ENCODE measurements around the gene NPAT.

NPAT gene

GRCh38 chr11:108222574-108223347 lies at the start of gene NPAT, which contains the start of gene ATM:
NPAT (minus strand) TSS chr11:108222638; CDS start chr11:108222536, 102 bp downstream.
ATM (plus strand) TSS chr11:108223067; CDS start chr11:108227625, 4,558 bp downstream.
- DNase-seq, result peak; percentile 99

- DNase-seq, result no peak
These were observed 47.1 kb upstream of the NPAT start for GRCh38 chr11:108269583-108269982.

GRCh38 chr11:108253176-108253575 lies 30.7 kb upstream of the NPAT start:
- no peak for DNase-seq

GRCh38 chr11:108246885-108247284 lies 24.4 kb upstream of the NPAT start:
- DNase-seq, result no peak

- DNase-seq, result no peak
These were observed 23.9 kb upstream of the NPAT start for GRCh38 chr11:108246308-108246707.

- no peak for DNase-seq
These were observed 20.0 kb upstream of the NPAT start for GRCh38 chr11:108242422-108242821.

- DNase-seq, result no peak
These were observed 19.0 kb upstream of the NPAT start for GRCh38 chr11:108241330-108242037.

GRCh38 chr11:108239076-108239475 lies 16.6 kb upstream of the NPAT start:
- no peak for DNase-seq

GRCh38 chr11:108237058-108237481 lies 14.6 kb upstream of the NPAT start:
- no peak for DNase-seq

GRCh38 chr11:108235633-108236032 lies 13.2 kb upstream of the NPAT start:
- no peak for DNase-seq

- no peak for DNase-seq
These were observed 12.8 kb upstream of the NPAT start for GRCh38 chr11:108235192-108235591.

GRCh38 chr11:108233277-108233945 lies 11.0 kb upstream of the NPAT start:
- no peak for DNase-seq

- DNase-seq, result no peak
These were observed 5.8 kb upstream of the NPAT start for GRCh38 chr11:108228251-108228650.

- DNase-seq, result no peak
These were observed 3.6 kb upstream of the NPAT start for GRCh38 chr11:108226036-108226435.

GRCh38 chr11:108224911-108225786 lies 2.7 kb upstream of the NPAT start:
- DNase-seq, result no peak

- no peak for DNase-seq
These were observed 1.9 kb upstream of the NPAT start for GRCh38 chr11:108224366-108224765.

GRCh38 chr11:108223348-108224149 lies 1.1 kb upstream of the NPAT start:
- no peak for DNase-seq

- DNase-seq, result no peak
These were observed 396 bp downstream of the NPAT start for GRCh38 chr11:108221911-108222573.

- DNase-seq, result no peak
These were observed 1.1 kb downstream of the NPAT start for GRCh38 chr11:108221371-108221770.

- DNase-seq, result no peak
These were observed 1.6 kb downstream of the NPAT start for GRCh38 chr11:108220721-108221336.
